Upper lobe of right lung (tissue), 1 donor: ENCODE results near the gene EEF2K. TPM values are rescaled to one million over a fixed set of nuclear protein-coding genes. Genes with fewer than 3 reads are reported as not detected.

ENCODE experiments used
- ATAC-seq: fragments of 200-7000 bp; cut with Tn5 transposase; one replicate; pipeline ENCODE4 v1.9.1; 2020; ENCODE audit warnings: mild to moderate bottlenecking, moderate library complexity
- DNase-seq: peaks from one replicate; pipeline ENCODE4 v3.0.0-alpha.2; 2020
- H3K27ac ChIP-seq: fragments of 200-600 bp; one replicate; pipeline ENCODE4 v1.8.0; 2022
- H3K27me3 ChIP-seq: fragments of 200-600 bp; one replicate; pipeline ENCODE4 v1.8.0; 2022; ENCODE audit warnings: mild to moderate bottlenecking
- H3K36me3 ChIP-seq: fragments of 200-600 bp; one replicate; pipeline ENCODE4 v1.8.0; 2022
- H3K4me1 ChIP-seq: fragments of 200-600 bp; one replicate; pipeline ENCODE4 v1.8.0; 2022
- H3K4me3 ChIP-seq: fragments of 200-600 bp; one replicate; pipeline ENCODE4 v1.8.0; 2022; ENCODE audit warnings: mild to moderate bottlenecking
- H3K9me3 ChIP-seq: fragments of 200-600 bp; one replicate; pipeline ENCODE4 v1.8.0; 2022
- CTCF ChIP-seq: fragments of 200-600 bp; IDR thresholded peaks from one replicate; pipeline ENCODE4 v1.8.0; 2022; ENCODE audit warnings: antibody characterized with exemption
- intact Hi-C: fragments of 100-400 bp; cut with DNase I; formaldehyde crosslinking; loops from one replicate; pipeline ENCODE4 v1.11.0; 2022
- total RNA-seq: library from RNA; stranded (reverse); fragmentation: NEBNext Ultra II Directional; extraction: Animal tissue kit (Norgen Biotek cat#: 25700); gene quantifications from one replicate; pipeline ENCODE4 v1.2.1, GENCODE V29; 2021
- donor health status: DM: no; HTN: yes; CAD: no; lungs with severe emphysema.

The EEF2K gene
- total RNA-seq, 1 donor from 2014 or later = 34.9 TPM

- intact Hi-C loops = no loop called here
- ATAC-seq (no peak), DNase-seq (no peak)
- no peak for TF ChIP-seq CTCF
- Histone ChIP-seq H3K9me3 (no peaks in the 10 kb centered on the region), H3K4me3 (no peak overlapping the region), H3K27me3 (no peaks in the 10 kb centered on the region), H3K36me3 (peaks cover 48% of the 10 kb centered on the region), H3K27ac (peak overlapping the region; percentile 11), H3K4me1 (peaks cover 2% of the 10 kb centered on the region)
These were observed 26.9 kb downstream of the EEF2K start for GRCh38 chr16:22233037-22233372.

GRCh38 chr16:22235839-22236745 lies 30.0 kb downstream of the EEF2K start:
- peak overlapping the region; percentile 42 for H3K27ac ChIP-seq
- H3K4me3 ChIP-seq = no peak overlapping the region
- intact Hi-C loops = no loop called here
- TF ChIP-seq CTCF = no peak
- H3K36me3 ChIP-seq = peaks cover 22% of the 10 kb centered on the region
- no peaks in the 10 kb centered on the region for H3K27me3 ChIP-seq
- DNase-seq (no peak), ATAC-seq (no peak)
- H3K4me1 ChIP-seq = peaks cover 23% of the 10 kb centered on the region
- no peaks in the 10 kb centered on the region for H3K9me3 ChIP-seq

- Histone ChIP-seq H3K9me3 (no peaks in the 10 kb centered on the region), H3K4me1 (peaks cover 29% of the 10 kb centered on the region), H3K36me3 (peaks cover 10% of the 10 kb centered on the region), H3K27ac (peak overlapping the region; percentile 69), H3K4me3 (no peak overlapping the region), H3K27me3 (no peaks in the 10 kb centered on the region)
- ATAC-seq (no peak), DNase-seq (no peak)
- TF ChIP-seq CTCF = no peak
- intact Hi-C loops = no loop called here
These were observed 33.2 kb downstream of the EEF2K start for GRCh38 chr16:22239131-22239805.

- Histone ChIP-seq H3K9me3 (no peaks in the 10 kb centered on the region), H3K4me1 (peaks cover 29% of the 10 kb centered on the region), H3K36me3 (peaks cover 19% of the 10 kb centered on the region), H3K27ac (peak overlapping the region; percentile 69), H3K4me3 (no peak overlapping the region), H3K27me3 (no peaks in the 10 kb centered on the region)
- no peak for ATAC-seq
- intact Hi-C loops = no loop called here
- DNase-seq = no peak
- no peak for TF ChIP-seq CTCF
These were observed 34.1 kb downstream of the EEF2K start for GRCh38 chr16:22240023-22240710.

- Histone ChIP-seq H3K4me3 (no peak overlapping the region), H3K27me3 (no peaks in the 10 kb centered on the region), H3K4me1 (no peaks in the 10 kb centered on the region), H3K36me3 (peaks cover 94% of the 10 kb centered on the region), H3K27ac (no peak overlapping the region), H3K9me3 (no peaks in the 10 kb centered on the region)
- intact Hi-C loops = no loop called here
- TF ChIP-seq CTCF = no peak
- DNase-seq = no peak
- no peak for ATAC-seq
These were observed 44.4 kb downstream of the EEF2K start for GRCh38 chr16:22250522-22250921.
